Chondrocyte (in vitro differentiated cells): ENCODE measurements around the gene SEMA3G. TPM values are rescaled to one million over a fixed set of nuclear protein-coding genes. Genes with fewer than 3 reads are reported as not detected.

Experiments used
- DNase-seq: peaks from one replicate; pipeline ENCODE4 v3.0.0; 2021; ENCODE audit warnings: mixed read lengths, low spot score
- H3K27ac Mint-ChIP-seq: one replicate; pipeline ENCODE4 v1.8.0; 2021; ENCODE audit warnings: mild to moderate bottlenecking, moderate library complexity, mixed read lengths; ENCODE audit not compliant: unreplicated experiment
- H3K27me3 Mint-ChIP-seq: 2 replicates; pipeline ENCODE4 v1.8.0; 2021; ENCODE audit warnings: low read depth, mixed read lengths
- H3K36me3 Mint-ChIP-seq: 2 replicates; pipeline ENCODE4 v1.8.0; 2021; ENCODE audit warnings: low read depth, mixed read lengths
- H3K4me1 Mint-ChIP-seq: 2 replicates; pipeline ENCODE4 v1.8.0; 2021; ENCODE audit warnings: low read depth, mild to moderate bottlenecking, mixed read lengths
- H3K4me3 Mint-ChIP-seq: one replicate; pipeline ENCODE4 v1.8.0; 2021; ENCODE audit warnings: mild to moderate bottlenecking, moderate library complexity, mixed read lengths; ENCODE audit not compliant: unreplicated experiment
- H3K9me3 Mint-ChIP-seq: 2 replicates; pipeline ENCODE4 v1.8.0; 2021; ENCODE audit warnings: low read depth, mixed read lengths
- total RNA-seq: library from RNA; stranded (reverse); gene quantifications from 3 replicates; pipeline ENCODE4 v1.2.1, GENCODE V29; 2021
- TF ChIP-seq, protein P1 (sequence below): fragments of 200-600 bp; sonication (generic); IDR thresholded peaks from 2 replicates; pipeline ENCODE4 v1.5.0; 2021; ENCODE audit warnings: antibody characterized with exemption, mild to moderate bottlenecking, moderate library complexity

SEMA3G gene
- total RNA-seq, 1 donor from 2014 or later: 0.17 TPM

DNA sequence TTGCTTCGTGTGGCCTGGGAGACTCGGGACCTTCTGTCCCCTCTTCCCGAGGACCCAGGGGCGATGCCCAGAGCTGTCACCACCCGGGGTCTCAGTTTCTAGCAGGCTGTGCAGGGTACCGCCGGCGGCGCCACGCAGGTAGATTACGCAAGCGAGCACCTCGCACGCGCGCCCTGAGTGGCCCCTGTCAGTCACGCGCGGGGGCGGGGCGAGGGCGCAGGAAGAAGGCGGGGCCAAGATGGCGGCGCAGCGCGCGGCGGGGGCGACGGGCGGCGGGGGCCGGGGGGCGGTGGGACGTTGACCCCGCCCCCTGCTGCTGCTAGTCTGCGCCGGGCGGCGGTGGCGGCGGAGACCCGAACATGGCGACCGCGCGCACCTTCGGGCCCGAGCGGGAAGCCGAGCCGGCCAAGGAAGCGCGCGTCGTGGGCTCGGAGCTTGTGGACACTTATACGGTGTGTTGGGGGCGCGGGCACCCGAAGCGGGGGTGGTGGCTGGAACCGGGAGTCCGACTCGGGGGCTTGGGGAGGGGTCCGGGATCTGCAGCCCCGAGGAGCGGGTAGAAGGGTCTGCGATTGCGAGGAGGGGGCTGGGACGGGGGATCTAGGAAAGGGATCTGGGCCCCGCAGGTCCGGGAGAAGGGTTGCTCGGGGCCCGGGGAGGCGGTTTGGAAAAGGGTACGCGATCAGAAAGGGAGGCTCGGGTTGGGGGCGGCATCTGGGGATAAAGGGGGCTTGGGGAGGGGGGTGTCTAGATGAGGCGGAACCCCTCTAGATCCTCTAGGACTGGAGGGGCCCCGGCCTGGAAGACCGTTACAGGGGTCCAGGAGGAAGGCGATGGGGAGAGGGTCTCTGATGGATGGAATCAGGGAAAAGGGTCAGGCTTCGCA, 10.6 kb upstream of the SEMA3G start, which contains the start of gene NISCH:
NISCH (plus strand) TSS at position 322 of the 886 bp plus-strand sequence; CDS start at position 360, 38 bp downstream.
- H3K4me1 Mint-ChIP-seq: peaks cover 34% of the 10 kb centered on the region
- no peak for DNase-seq
- H3K4me3 Mint-ChIP-seq: peak within 1 kb of the TSS; percentile 100
- no peaks in the 10 kb centered on the region for H3K27me3 Mint-ChIP-seq
- H3K9me3 Mint-ChIP-seq: no peaks in the 10 kb centered on the region
- peaks cover 12% of the 10 kb centered on the region for H3K36me3 Mint-ChIP-seq
- peak within 1 kb of the TSS; percentile 97 for H3K27ac Mint-ChIP-seq
- TF ChIP-seq, protein P1, sequence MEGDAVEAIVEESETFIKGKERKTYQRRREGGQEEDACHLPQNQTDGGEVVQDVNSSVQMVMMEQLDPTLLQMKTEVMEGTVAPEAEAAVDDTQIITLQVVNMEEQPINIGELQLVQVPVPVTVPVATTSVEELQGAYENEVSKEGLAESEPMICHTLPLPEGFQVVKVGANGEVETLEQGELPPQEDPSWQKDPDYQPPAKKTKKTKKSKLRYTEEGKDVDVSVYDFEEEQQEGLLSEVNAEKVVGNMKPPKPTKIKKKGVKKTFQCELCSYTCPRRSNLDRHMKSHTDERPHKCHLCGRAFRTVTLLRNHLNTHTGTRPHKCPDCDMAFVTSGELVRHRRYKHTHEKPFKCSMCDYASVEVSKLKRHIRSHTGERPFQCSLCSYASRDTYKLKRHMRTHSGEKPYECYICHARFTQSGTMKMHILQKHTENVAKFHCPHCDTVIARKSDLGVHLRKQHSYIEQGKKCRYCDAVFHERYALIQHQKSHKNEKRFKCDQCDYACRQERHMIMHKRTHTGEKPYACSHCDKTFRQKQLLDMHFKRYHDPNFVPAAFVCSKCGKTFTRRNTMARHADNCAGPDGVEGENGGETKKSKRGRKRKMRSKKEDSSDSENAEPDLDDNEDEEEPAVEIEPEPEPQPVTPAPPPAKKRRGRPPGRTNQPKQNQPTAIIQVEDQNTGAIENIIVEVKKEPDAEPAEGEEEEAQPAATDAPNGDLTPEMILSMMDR: no peak

DNA sequence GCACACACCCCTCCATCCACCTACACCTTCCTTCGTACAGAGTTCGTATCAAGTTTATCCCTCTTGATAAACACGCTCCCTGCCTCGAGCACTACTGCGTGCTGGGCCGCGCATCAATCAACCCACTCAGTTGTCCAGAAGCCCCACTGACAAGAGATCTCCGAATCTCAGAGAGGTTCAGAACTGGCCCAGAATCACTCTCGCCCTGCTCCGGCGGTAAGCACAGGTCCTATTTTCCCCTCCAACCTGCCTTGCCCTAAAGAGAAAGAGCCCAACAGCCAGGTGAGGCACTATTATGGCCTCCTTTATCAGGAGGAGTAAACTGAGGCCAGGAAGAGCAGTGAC, 10.0 kb upstream of the SEMA3G start:
- peaks cover 40% of the 10 kb centered on the region for H3K4me1 Mint-ChIP-seq

DNA sequence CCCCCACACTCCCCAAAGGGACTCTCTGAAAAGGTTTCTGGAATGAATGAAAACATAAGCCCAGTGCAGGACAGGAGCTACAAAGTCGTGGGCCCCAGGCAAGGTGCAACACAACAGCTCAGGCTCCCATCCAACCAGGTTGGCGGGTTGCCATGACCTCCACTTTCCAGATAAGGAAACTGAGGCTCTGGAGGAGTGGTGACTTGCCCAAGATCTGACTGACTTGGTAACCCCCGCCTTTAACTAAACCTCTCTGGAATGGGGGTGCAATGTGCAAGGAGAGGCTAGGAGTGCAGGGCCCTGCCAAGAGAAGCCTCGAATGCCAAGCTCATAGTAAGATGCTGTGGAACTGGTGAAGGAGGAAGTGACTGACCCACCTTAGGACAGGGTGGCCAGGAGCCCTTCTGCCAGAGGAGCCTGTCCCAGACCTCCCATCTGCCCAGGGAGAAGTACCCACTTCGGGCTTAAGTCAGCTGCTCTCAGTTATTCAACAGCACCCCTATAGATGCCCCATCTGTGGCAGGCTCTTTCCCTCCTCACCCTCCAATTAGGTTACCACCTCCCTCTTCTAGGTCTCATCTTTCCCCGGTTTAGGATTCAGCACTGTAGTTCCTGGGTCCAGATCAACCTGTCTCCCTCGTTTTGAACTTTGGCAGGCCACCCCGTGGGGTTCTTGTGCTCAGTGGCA, 9.5 kb upstream of the SEMA3G start:
- H3K36me3 Mint-ChIP-seq: peaks cover 10% of the 10 kb centered on the region
- peak overlapping the region; percentile 74 for H3K27ac Mint-ChIP-seq
- no peaks in the 10 kb centered on the region for H3K27me3 Mint-ChIP-seq
- peaks cover 42% of the 10 kb centered on the region for H3K4me1 Mint-ChIP-seq
- TF ChIP-seq, protein P1: no peak
- H3K9me3 Mint-ChIP-seq: no peaks in the 10 kb centered on the region
- peak overlapping the region; percentile 100 for H3K4me3 Mint-ChIP-seq
- no peak for DNase-seq

More for the DNA sequence above, 10.0 kb upstream of the SEMA3G start:
- Mint-ChIP-seq H3K9me3 (no peaks in the 10 kb centered on the region), H3K36me3 (peaks cover 10% of the 10 kb centered on the region), H3K27ac (peak overlapping the region; percentile 74), H3K4me3 (peak overlapping the region; percentile 100), H3K27me3 (no peaks in the 10 kb centered on the region)
- DNase-seq: no peak
- TF ChIP-seq, protein P1: no peak

DNA sequence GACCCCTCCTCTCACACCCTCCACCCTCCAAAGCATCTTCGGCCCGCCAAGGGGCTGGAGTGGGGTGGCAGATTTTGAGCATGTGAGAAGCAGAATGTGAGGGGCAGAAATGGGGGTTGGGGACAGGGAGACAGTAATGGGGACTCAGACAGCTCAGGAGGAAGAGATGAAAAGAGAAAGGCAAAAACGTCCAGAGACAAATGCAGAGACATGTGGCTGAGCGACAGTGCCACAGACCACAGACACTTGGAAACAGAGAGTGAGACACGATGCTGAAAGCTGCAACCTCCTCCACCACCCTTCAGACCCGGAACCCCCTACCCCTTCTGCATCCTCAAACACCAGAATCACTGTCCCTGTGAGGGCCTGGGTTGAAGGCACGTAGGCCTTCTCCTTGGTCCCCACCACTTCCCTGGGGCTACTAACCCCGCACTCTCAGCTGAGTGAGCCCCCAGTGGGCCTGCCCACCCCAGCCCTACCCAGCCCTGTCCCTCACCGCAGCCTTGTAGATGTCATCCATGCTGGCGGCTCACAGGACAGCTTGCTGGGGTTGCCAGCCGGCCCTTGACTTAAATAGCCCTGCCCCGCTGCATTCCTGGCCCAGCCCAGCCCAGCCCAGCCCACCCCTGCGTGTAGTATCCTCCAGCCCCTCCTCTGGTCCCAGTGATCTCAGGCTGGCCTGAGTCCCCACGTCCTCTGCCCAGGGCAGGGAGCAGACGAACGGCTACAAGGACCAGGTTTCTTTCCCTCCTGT, 8.8 kb upstream of the SEMA3G start, which contains the start of gene TNNC1:
TNNC1 (minus strand) TSS at position 546 of the 754 bp plus-strand sequence; CDS start at position 520, 26 bp downstream.
- H3K27me3 Mint-ChIP-seq: no peaks in the 10 kb centered on the region
- H3K27ac Mint-ChIP-seq: peak within 1 kb of the TSS; percentile 74
- H3K36me3 Mint-ChIP-seq: peaks cover 9% of the 10 kb centered on the region
- TF ChIP-seq, protein P1: no peak
- DNase-seq: no peak
- H3K9me3 Mint-ChIP-seq: no peaks in the 10 kb centered on the region
- H3K4me1 Mint-ChIP-seq: peaks cover 42% of the 10 kb centered on the region
- peak within 1 kb of the TSS; percentile 100 for H3K4me3 Mint-ChIP-seq
